Cardiac muscle cell (in vitro differentiated cells and primary cell): Measurements from ENCODE around the gene LGI4. TPM values are rescaled to one million over a fixed set of nuclear protein-coding genes. Genes with fewer than 3 reads are reported as not detected.

ENCODE experiments used
- DNase-seq, 2 donors: peaks; one replicate each; pipeline versions ENCODE4 v3.0.0 to v3.0.0-alpha.2; 2010 to 2017; ENCODE audit warnings: low read depth in 1 of 2, low spot score in 1 of 2
- H3K27ac ChIP-seq: fragments of 200-600 bp; sonication (generic); 2 replicates; pipeline ENCODE4 v1.5.1; 2016
- H3K27me3 ChIP-seq: fragments of 200-600 bp; sonication (generic); 2 replicates; pipeline ENCODE4 v1.6.0; 2016; ENCODE audit warnings: control low read depth
- H3K36me3 ChIP-seq: fragments of 200-600 bp; sonication (generic); 2 replicates; pipeline ENCODE4 v1.5.1; 2016; ENCODE audit warnings: control low read depth
- H3K4me1 ChIP-seq: fragments of 200-600 bp; sonication (generic); 2 replicates; pipeline ENCODE4 v1.8.1; 2017; ENCODE audit warnings: low read depth, mild to moderate bottlenecking, mixed run types
- H3K4me3 ChIP-seq: fragments of 200-600 bp; sonication (generic); 2 replicates; pipeline ENCODE4 v1.5.1; 2016; ENCODE audit warnings: mild to moderate bottlenecking
- H3K9me3 ChIP-seq: fragments of 200-600 bp; sonication (generic); 2 replicates; pipeline ENCODE4 v1.5.1; 2017; ENCODE audit warnings: low read depth, mild to moderate bottlenecking, control low read depth
- CTCF ChIP-seq: IDR thresholded peaks from 2 replicates; pipeline ENCODE4 v1.5.1; 2012; ENCODE audit warnings: low read depth, mild to moderate bottlenecking, low read length
- polyA plus RNA-seq: library from polyadenylated mRNA; unstranded; fragments of >200 nt; fragmentation: Nextera tagmentation; extraction: Ambion mirVana; gene quantifications from 2 replicates; pipeline ENCODE4 v1.2.1, GENCODE V29; 2016
- total RNA-seq: library from RNA; depleted of rRNA; stranded (reverse); fragments of >200 nt; gene quantifications from 2 replicates; pipeline ENCODE4 v1.2.3, GENCODE V29; 2016

Gene LGI4
- total and polyA plus RNA-seq, 2 experiments from 2014 or later: 26.7 to 45.5 TPM

GRCh38 chr19:35081201-35081600 lies 53.7 kb downstream of the LGI4 start:
- Histone ChIP-seq H3K27me3 (no peaks in the 10 kb centered on the region), H3K9me3 (no peaks in the 10 kb centered on the region), H3K4me3 (no peak overlapping the region), H3K36me3 (no peaks in the 10 kb centered on the region), H3K27ac (no peak overlapping the region), H3K4me1 (no peaks in the 10 kb centered on the region)
- TF ChIP-seq CTCF: no peak
- DNase-seq: no peak

- H3K4me1 ChIP-seq: no peaks in the 10 kb centered on the region
- no peak overlapping the region for H3K4me3 ChIP-seq
- no peak for DNase-seq
- no peak overlapping the region for H3K27ac ChIP-seq
- H3K27me3 ChIP-seq: no peaks in the 10 kb centered on the region
- H3K9me3 ChIP-seq: no peaks in the 10 kb centered on the region
- TF ChIP-seq CTCF: no peak
- H3K36me3 ChIP-seq: no peaks in the 10 kb centered on the region
Measured at GRCh38 chr19:35080613-35081170, 54.2 kb downstream of the LGI4 start.

- no peak overlapping the region for H3K4me3 ChIP-seq
- no peaks in the 10 kb centered on the region for H3K27me3 ChIP-seq
- no peak for DNase-seq
- H3K9me3 ChIP-seq: no peaks in the 10 kb centered on the region
- no peaks in the 10 kb centered on the region for H3K36me3 ChIP-seq
- no peak for TF ChIP-seq CTCF
- no peaks in the 10 kb centered on the region for H3K4me1 ChIP-seq
- H3K27ac ChIP-seq: no peak overlapping the region
Measured at GRCh38 chr19:35079826-35080225, 55.0 kb downstream of the LGI4 start.

- DNase-seq: no peak
- Histone ChIP-seq H3K4me3 (no peak overlapping the region), H3K36me3 (no peaks in the 10 kb centered on the region), H3K27ac (no peak overlapping the region), H3K4me1 (no peaks in the 10 kb centered on the region), H3K9me3 (no peaks in the 10 kb centered on the region), H3K27me3 (no peaks in the 10 kb centered on the region)
- no peak for TF ChIP-seq CTCF
Measured at GRCh38 chr19:35077411-35078223, 57.2 kb downstream of the LGI4 start.

- no peaks in the 10 kb centered on the region for H3K4me1 ChIP-seq
- H3K27me3 ChIP-seq: no peaks in the 10 kb centered on the region
- H3K4me3 ChIP-seq: no peak overlapping the region
- TF ChIP-seq CTCF: no peak
- H3K36me3 ChIP-seq: no peaks in the 10 kb centered on the region
- no peak for DNase-seq
- H3K9me3 ChIP-seq: no peaks in the 10 kb centered on the region
- H3K27ac ChIP-seq: no peak overlapping the region
Measured at GRCh38 chr19:35076657-35077056, 58.2 kb downstream of the LGI4 start.
